HCT116 (cell line): ENCODE data around the gene SDHD. TPM values are rescaled to one million over a fixed set of nuclear protein-coding genes. Genes with fewer than 3 reads are reported as not detected.
"Not testable (repeated sequence)": the region's sequence is repeated elsewhere in the genome, so short reads cannot be mapped to it uniquely, and the experiment has no call there.

ENCODE experiments used
- ATAC-seq: fragments of 200-7000 bp; cut with Tn5 transposase; 2 replicates; pipeline ENCODE4 v1.9.1; 2020; ENCODE audit warnings: mild to moderate bottlenecking, moderate library complexity
- BruUV-seq: library from RNA; stranded (reverse); fragments of 400-500 nt; replicated peaks from 2 replicates; lab custom pipeline; 2021; lab: Mats Ljungman, UMichigan
- CTCF ChIA-PET: fragments of 300-600 bp; sonication (Branson Sonifier 250); formaldehyde crosslinking; loops from one replicate; lab custom pipeline; 2021; ENCODE audit warnings: antibody characterized with exemption; lab: Charles Lee
- POLR2A ChIA-PET: fragments of 300-600, 350-600 bp; sonication (Branson Sonifier 250); formaldehyde crosslinking; loops from one replicate; lab custom pipeline; 2021; ENCODE audit warnings: antibody characterized with exemption; lab: Charles Lee
- RAD21 ChIA-PET, 2 experiments: fragments of 300-600 bp; sonication (Branson Sonifier 250); formaldehyde crosslinking; loops; one replicate each; lab custom pipeline; 2023; ENCODE audit warnings: low total read pairs in 2 of 2; ENCODE audit not compliant: uncharacterized antibody in 2 of 2, unreplicated experiment in 2 of 2, low non-redundant PET in 1 of 2; lab: Charles Lee
- DNase-seq: peaks from one replicate; pipeline ENCODE4 v3.0.0-alpha.2; 2010; ENCODE audit warnings: low read depth, low spot score
- H2AFZ ChIP-seq: fragments of 200-600 bp; shearing (Covaris generic), sonication (generic); 2 replicates; pipeline ENCODE4 v1.6.1; 2017; ENCODE audit warnings: low read depth, mixed run types, mixed read lengths, antibody characterized with exemption, low read length; ENCODE audit not compliant: poor library complexity, severe bottlenecking
- H3K27ac ChIP-seq: 2 replicates; pipeline ENCODE4 v1.5.1; 2012; ENCODE audit warnings: low read depth, low read length
- H3K27me3 ChIP-seq: fragments of 200-600 bp; sonication (generic); 2 replicates; pipeline ENCODE4 v1.6.1; 2016; ENCODE audit warnings: mixed run types, low read length, mixed read lengths; ENCODE audit not compliant: insufficient read depth
- H3K36me3 ChIP-seq, 2 experiments: fragments of 200-500 bp in 1 of 2; fragments of 200-600 bp in 1 of 2; sonication (Bioruptor generic) in 1 of 2; sonication (generic) in 1 of 2; 2 replicates each; pipeline versions ENCODE4 v1.5.1 to v1.6.1; 2014 to 2016; ENCODE audit warnings: low read length in 2 of 2, inconsistent platforms in 1 of 2, mixed read lengths in 1 of 2, mixed run types in 1 of 2; ENCODE audit not compliant: insufficient read depth in 2 of 2, control insufficient read depth in 1 of 2
- H3K4me1 ChIP-seq, 2 experiments: fragments of 200-600 bp in 1 of 2; sonication (generic) in 1 of 2; 2 replicates each; pipeline versions ENCODE4 v1.5.1 to v1.6.1; 2012 to 2017; ENCODE audit warnings: low read length in 2 of 2, inconsistent platforms in 1 of 2, mild to moderate bottlenecking in 1 of 2, mixed read lengths in 1 of 2, mixed run types in 1 of 2, moderate library complexity in 1 of 2; ENCODE audit not compliant: insufficient read depth in 2 of 2, control insufficient read depth in 1 of 2
- H3K4me2 ChIP-seq: fragments of 200-600 bp; sonication (generic); 2 replicates; pipeline ENCODE4 v1.6.1; 2017; ENCODE audit warnings: mixed run types, low read length, mixed read lengths
- H3K4me3 ChIP-seq, 2 experiments: fragments of 200-600 bp in 1 of 2; sonication (generic) in 1 of 2; replicated peaks in 1 of 2; 2 replicates each; pipeline ENCODE4 v1.5.1; 2011 to 2016; ENCODE audit warnings: low read length in 2 of 2, control low read depth in 1 of 2, low read depth in 1 of 2, mild to moderate bottlenecking in 1 of 2, mixed read lengths in 1 of 2, mixed run types in 1 of 2
- H3K79me2 ChIP-seq: fragments of 200-600 bp; sonication (generic); 2 replicates; pipeline ENCODE4 v1.6.1; 2017; ENCODE audit warnings: mild to moderate bottlenecking, mixed run types, low read length, moderate library complexity, mixed read lengths; ENCODE audit not compliant: insufficient read depth
- H3K9ac ChIP-seq: fragments of 200-600 bp; sonication (generic); 2 replicates; pipeline ENCODE4 v1.6.1; 2016; ENCODE audit warnings: low read length, mixed read lengths
- H3K9me2 ChIP-seq: fragments of 200-600 bp; sonication (generic), shearing (Covaris generic); 2 replicates; pipeline ENCODE4 v1.6.1; 2017; ENCODE audit warnings: mixed run types, mild to moderate bottlenecking, moderate library complexity; ENCODE audit not compliant: insufficient read depth
- H3K9me3 ChIP-seq, 2 experiments: fragments of 200-500 bp in 1 of 2; fragments of 200-600 bp in 1 of 2; sonication (Bioruptor generic) in 1 of 2; sonication (generic) in 1 of 2; 2 replicates each; pipeline ENCODE4 v1.6.1; 2014 to 2017; ENCODE audit warnings: low read length in 2 of 2, mixed read lengths in 2 of 2, inconsistent platforms in 1 of 2, low read depth in 1 of 2, mild to moderate bottlenecking in 1 of 2, mixed run types in 1 of 2, moderate library complexity in 1 of 2; ENCODE audit not compliant: control insufficient read depth in 1 of 2, insufficient read depth in 1 of 2
- H4K20me1 ChIP-seq: fragments of 200-600 bp; sonication (generic), shearing (Covaris generic); 2 replicates; pipeline ENCODE4 v1.6.1; 2017; ENCODE audit warnings: mixed run types, mild to moderate bottlenecking, moderate library complexity; ENCODE audit not compliant: insufficient read depth
- CBX3 ChIP-seq: IDR thresholded peaks from 2 replicates; pipeline ENCODE4 v1.6.1; 2012; ENCODE audit warnings: low read depth
- CEBPB ChIP-seq: IDR thresholded peaks from 2 replicates; pipeline ENCODE4 v1.6.1; 2012; ENCODE audit warnings: low read depth
- EGR1 ChIP-seq: IDR thresholded peaks from 2 replicates; pipeline ENCODE4 v1.6.1; 2012; ENCODE audit warnings: low read depth
- EZH2phosphoT487 ChIP-seq: fragments of 200-600 bp; IDR thresholded peaks from 2 replicates; pipeline ENCODE4 v1.6.1; 2018; ENCODE audit warnings: antibody characterized with exemption, borderline replicate concordance
- FOSL1 ChIP-seq: IDR thresholded peaks from 2 replicates; pipeline ENCODE4 v1.6.1; 2012; ENCODE audit warnings: low read depth
- SRF ChIP-seq: IDR thresholded peaks from 2 replicates; pipeline ENCODE4 v1.6.1; 2012; ENCODE audit warnings: low read depth
- ZNF274 ChIP-seq: fragments of 200-500 bp; sonication (Bioruptor generic); IDR thresholded peaks from 2 replicates; pipeline ENCODE4 v1.6.1; 2014; ENCODE audit warnings: mild to moderate bottlenecking, low read depth, low read length, inconsistent platforms
- intact Hi-C: fragments of 100-400 bp; cut with micrococcal nuclease; formaldehyde crosslinking; loops from 2 replicates; pipeline ENCODE4 v1.10.0; 2022
- total RNA-seq: library from RNA; stranded (reverse); gene quantifications from one replicate; pipeline ENCODE4 v1.2.1, GENCODE V29; 2021; ENCODE audit not compliant: unreplicated experiment
- TF ChIP-seq, protein P1 (sequence below): IDR thresholded peaks from 2 replicates; pipeline ENCODE4 v1.6.1; 2012

Gene SDHD
- total RNA-seq, 1 experiment from 2014 or later: 129 TPM

DNA sequence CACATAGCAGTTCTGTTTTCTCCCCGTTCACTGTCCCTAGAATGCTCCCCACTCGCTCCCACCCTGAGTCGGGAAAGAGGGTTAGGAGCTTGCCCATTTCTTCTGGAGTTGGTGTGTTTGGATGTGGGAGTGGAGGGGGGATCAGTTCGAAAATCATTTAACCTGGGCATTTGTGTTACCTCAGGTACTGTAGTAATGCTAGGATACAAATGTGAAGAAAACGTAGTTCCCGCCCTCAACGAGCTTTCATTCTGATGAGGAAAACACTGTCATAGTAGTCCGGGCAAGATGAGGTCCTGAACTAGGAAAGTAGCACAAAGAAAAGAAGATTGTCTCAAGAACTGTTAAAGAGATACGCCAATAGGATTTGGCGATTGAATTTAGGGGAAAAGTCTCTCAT is 539 bp downstream of the SDHD start (continued):
- TF ChIP-seq, protein P1, sequence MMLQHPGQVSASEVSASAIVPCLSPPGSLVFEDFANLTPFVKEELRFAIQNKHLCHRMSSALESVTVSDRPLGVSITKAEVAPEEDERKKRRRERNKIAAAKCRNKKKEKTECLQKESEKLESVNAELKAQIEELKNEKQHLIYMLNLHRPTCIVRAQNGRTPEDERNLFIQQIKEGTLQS: no peak
- TF ChIP-seq FOSL1: no peak

DNA sequence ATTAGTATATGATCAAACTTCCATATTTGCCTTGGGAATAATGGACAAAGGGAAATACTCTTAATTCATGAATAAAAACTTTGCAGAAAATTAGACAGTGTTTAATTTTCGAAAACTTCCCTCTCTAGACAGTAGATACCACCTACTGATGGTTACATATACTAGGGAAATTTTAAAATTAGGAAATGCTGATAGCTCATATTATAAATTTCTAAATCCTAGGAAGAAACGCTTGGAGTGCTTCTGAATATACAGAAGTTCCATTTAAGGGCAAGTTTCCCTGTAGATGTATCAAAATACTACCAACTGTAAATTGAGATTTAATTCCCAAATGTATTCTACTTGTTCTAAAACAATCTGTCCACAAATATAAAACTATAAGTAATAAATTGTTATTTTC is 8.6 kb downstream of the SDHD start:
- peaks cover 31% of the 10 kb centered on the region for H3K79me2 ChIP-seq
- H3K4me3 ChIP-seq, H3K27ac ChIP-seq, BruUV-seq, H3K9ac ChIP-seq, CTCF ChIA-PET, H2AFZ ChIP-seq, ATAC-seq, DNase-seq, H3K4me1 ChIP-seq, H4K20me1 ChIP-seq, RAD21 ChIA-PET, H3K27me3 ChIP-seq, H3K4me2 ChIP-seq, H3K9me2 ChIP-seq, intact Hi-C loops, H3K9me3 ChIP-seq: not testable (repeated sequence)
- POLR2A ChIA-PET: interaction anchor here (0.9 kb wide), 1 partner anchor 11 kb away, joined by 3 read pairs; no protein-coding TSS in a partner anchor
- H3K36me3 ChIP-seq: peaks cover 25 to 32% of the 10 kb centered on the region in 2 experiments

DNA sequence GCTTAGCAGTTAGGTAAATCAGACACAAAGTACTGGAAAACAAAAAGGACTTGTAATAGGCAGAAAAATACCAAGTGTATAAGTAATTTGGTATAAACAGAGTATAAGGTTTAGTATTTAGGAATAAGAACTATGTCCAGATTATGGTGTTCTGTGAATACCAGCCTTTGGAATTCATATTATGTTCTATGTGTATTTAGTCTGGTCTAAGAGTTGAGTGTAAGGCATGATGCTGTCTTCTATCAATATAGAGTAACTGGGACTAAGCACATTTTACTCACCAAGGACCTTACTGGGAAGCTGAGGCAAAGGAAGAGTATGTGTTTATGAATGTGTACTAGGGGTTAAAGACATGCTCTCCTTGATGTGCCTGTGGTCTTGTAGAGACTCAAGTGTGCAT is 9.5 kb downstream of the SDHD start:
- no peak overlapping the region for H3K9ac ChIP-seq
- intact Hi-C loops: no loop called here
- no peak overlapping the region for H3K4me2 ChIP-seq
- ATAC-seq: no peak
- no peaks in the 10 kb centered on the region for H3K9me2 ChIP-seq
- H3K4me1 ChIP-seq: no peaks in the 10 kb centered on the region
- no TSS peak for BruUV-seq
- H3K4me3 ChIP-seq: no peak overlapping the region
- no peaks in the 10 kb centered on the region for H3K9me3 ChIP-seq
- H3K27ac ChIP-seq: no peak overlapping the region
- no peaks in the 10 kb centered on the region for H3K27me3 ChIP-seq
- ChIA-PET CTCF (no interaction called here), RAD21 (no interaction called here), POLR2A (interaction anchor here (0.9 kb wide), 1 partner anchor 12 kb away, joined by 3 read pairs; no protein-coding TSS in a partner anchor)
- TF ChIP-seq EGR1: no peak
- no peak for TF ChIP-seq CEBPB
- no peak for TF ChIP-seq EZH2phosphoT487
- TF ChIP-seq SRF: no peak
- TF ChIP-seq CBX3: no peak
- no peak for TF ChIP-seq ZNF274
- H3K36me3 ChIP-seq: peaks cover 22 to 26% of the 10 kb centered on the region in 2 experiments
- H3K79me2 ChIP-seq: peaks cover 22% of the 10 kb centered on the region
- H2AFZ ChIP-seq: no peak overlapping the region
- H4K20me1 ChIP-seq: no peaks in the 10 kb centered on the region; the same call in 1 of the 2 replicates
- DNase-seq: no peak
